NCI-H187 treated with DMSO at 0.1 percent for 48 hours (cell line): Measurements from ENCODE around the gene DPP6.
"Not testable (repeated sequence)": the region's sequence is repeated elsewhere in the genome, so short reads cannot be mapped to it uniquely, and the experiment has no call there.

Experiments used
- DNase-seq: peaks from one replicate; lab custom pipeline; 2025; lab: John Stamatoyannopoulos, UW

The DPP6 gene

GRCh38 chr7:154051643-154052529 lies at the start of gene DPP6:
Gene DPP6, plus strand, starts transcription at chr7:154052398.
- not testable (repeated sequence) for DNase-seq

GRCh38 chr7:154009423-154009911 lies 42.7 kb upstream of the DPP6 start:
- DNase-seq, result not testable (repeated sequence)

GRCh38 chr7:154010726-154011568 lies 41.3 kb upstream of the DPP6 start:
- DNase-seq, result not testable (repeated sequence)

GRCh38 chr7:154012800-154013199 lies 39.4 kb upstream of the DPP6 start:
- not testable (repeated sequence) for DNase-seq

- DNase-seq, result not testable (repeated sequence)
These were observed 36.6 kb upstream of the DPP6 start for GRCh38 chr7:154015636-154016035.

- not testable (repeated sequence) for DNase-seq
These were observed 33.8 kb upstream of the DPP6 start for GRCh38 chr7:154018354-154018753.

- DNase-seq, result not testable (repeated sequence)
These were observed 24.4 kb upstream of the DPP6 start for GRCh38 chr7:154027805-154028204.

- not testable (repeated sequence) for DNase-seq
These were observed 21.6 kb upstream of the DPP6 start for GRCh38 chr7:154030476-154031080.

GRCh38 chr7:154039466-154040165 lies 12.6 kb upstream of the DPP6 start:
- DNase-seq, result not testable (repeated sequence)

GRCh38 chr7:154050394-154050793 lies 1.8 kb upstream of the DPP6 start:
- DNase-seq, result not testable (repeated sequence)

GRCh38 chr7:154051006-154051642 lies 1.1 kb upstream of the DPP6 start:
- not testable (repeated sequence) for DNase-seq

- DNase-seq, result not testable (repeated sequence)
These were observed 493 bp downstream of the DPP6 start for GRCh38 chr7:154052530-154053252.

GRCh38 chr7:154053466-154054312 lies 1.5 kb downstream of the DPP6 start:
- not testable (repeated sequence) for DNase-seq

- DNase-seq, result not testable (repeated sequence)
These were observed 2.5 kb downstream of the DPP6 start for GRCh38 chr7:154054664-154055063.

- DNase-seq, result not testable (repeated sequence)
These were observed 3.4 kb downstream of the DPP6 start for GRCh38 chr7:154055491-154056106.

GRCh38 chr7:154058783-154059182 lies 6.6 kb downstream of the DPP6 start:
- not testable (repeated sequence) for DNase-seq

GRCh38 chr7:154060551-154060950 lies 8.4 kb downstream of the DPP6 start:
- DNase-seq, result not testable (repeated sequence)

GRCh38 chr7:154071833-154072232 lies 19.6 kb downstream of the DPP6 start:
- not testable (repeated sequence) for DNase-seq
